GM18520 (cell line): ENCODE measurements around the gene CNR2.
"Not testable (repeated sequence)": the region's sequence is repeated elsewhere in the genome, so short reads cannot be mapped to it uniquely, and the experiment has no call there.

Experiments
- ATAC-seq: cut with Tn5 transposase; IDR thresholded peaks from one replicate; pipeline ENCODE4 v1.9.1; 2021; ENCODE audit not compliant: unreplicated experiment

Gene CNR2

GRCh38 chr1:23837908-23838307 lies 75.3 kb downstream of the CNR2 start:
- ATAC-seq, result no peak

DNA sequence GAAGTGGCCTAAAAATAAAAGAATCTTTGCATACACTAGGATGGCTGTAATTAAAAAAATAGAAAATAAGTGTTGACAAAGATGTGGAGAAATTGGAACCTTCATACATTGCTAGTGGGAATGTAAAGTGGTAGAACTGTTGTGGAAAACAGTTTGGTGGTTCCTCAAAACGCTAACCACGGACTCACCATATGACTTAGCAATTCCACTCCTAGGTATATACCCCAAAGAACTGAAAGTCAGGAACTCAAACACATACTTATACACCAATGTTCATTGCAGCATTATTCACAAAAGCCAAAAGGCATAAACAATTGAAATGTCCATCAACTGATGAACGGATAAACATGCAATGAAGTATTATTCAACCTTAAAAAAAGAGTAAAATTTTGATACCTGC lies 77.1 kb downstream of the CNR2 start:
- ATAC-seq, result no peak

DNA sequence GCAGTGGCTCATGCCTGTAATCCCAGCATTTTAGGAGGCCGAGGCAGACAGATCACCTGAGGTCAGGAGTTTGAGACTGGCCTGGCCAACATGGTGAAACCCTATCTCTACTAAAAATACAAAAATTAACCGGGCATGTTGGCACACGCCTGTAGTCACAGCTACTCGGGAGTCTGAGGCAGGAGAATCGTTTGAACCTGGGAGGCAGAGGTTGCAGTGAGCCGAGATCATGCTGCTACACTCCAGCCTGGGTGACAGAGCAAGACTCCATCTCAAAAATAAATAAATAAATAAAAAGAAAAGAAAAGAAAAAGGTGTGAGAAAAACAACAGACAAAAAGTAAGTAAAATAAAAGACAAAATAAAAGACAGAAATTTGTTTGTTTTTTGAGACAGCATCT lies 79.0 kb downstream of the CNR2 start:
- not testable (repeated sequence) for ATAC-seq

DNA sequence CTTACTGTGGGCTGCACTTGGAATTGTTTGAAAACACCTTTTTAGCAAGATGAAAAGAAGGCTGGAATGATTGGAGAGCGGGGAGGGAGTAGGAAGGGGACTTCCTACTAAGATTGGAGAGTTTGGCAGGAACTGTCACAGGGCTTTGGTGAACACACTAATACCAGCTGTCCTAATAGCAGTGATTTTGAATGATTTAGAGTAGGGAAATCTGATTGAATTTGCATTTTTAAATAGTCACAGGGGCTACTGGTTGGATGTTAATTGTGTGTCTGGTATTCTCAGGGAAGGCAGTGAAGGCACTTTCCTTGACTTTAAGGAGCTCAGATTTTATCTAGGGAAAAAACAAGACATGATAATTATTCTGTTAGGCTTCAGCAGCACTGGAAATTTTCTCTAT lies 85.4 kb downstream of the CNR2 start:
- no peak for ATAC-seq

GRCh38 chr1:23826590-23826989 lies 86.6 kb downstream of the CNR2 start:
- not testable (repeated sequence) for ATAC-seq

DNA sequence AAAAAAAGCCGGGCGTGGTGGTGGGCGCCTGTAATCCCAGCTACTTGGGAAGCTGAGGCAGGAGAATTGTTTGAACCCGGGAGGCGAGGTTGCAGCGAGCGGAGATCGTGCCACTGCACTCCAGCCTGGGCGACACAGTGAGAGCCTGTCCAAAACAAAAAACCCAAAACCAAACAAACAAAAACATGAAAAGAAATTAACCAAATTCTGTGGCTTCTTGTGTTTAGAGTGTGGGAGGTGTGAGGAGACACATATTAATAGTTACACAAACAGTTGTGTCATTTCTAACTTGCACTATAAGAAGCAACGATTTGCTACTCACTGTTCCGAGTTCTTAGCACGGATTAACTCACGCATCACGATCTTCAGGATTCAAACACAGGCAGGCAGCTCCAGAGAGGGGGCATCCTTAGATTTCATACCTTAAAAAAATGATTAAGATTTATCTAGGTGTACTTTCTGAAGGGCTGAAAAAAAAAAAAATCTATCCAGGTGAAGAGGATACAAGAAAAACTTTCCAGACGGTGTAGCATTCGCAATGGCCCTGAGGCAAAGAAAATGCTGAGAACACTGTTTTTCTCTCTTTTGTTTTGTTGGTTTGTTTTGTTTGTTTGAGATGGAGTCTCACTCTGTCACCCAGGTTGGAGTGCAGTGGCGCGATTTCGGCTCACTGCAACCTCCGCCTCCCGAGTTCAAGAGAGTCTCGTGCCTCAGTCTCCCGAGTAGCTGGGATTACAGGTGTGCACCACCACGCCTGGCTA lies 87.2 kb downstream of the CNR2 start:
- peak; percentile 49 for ATAC-seq

DNA sequence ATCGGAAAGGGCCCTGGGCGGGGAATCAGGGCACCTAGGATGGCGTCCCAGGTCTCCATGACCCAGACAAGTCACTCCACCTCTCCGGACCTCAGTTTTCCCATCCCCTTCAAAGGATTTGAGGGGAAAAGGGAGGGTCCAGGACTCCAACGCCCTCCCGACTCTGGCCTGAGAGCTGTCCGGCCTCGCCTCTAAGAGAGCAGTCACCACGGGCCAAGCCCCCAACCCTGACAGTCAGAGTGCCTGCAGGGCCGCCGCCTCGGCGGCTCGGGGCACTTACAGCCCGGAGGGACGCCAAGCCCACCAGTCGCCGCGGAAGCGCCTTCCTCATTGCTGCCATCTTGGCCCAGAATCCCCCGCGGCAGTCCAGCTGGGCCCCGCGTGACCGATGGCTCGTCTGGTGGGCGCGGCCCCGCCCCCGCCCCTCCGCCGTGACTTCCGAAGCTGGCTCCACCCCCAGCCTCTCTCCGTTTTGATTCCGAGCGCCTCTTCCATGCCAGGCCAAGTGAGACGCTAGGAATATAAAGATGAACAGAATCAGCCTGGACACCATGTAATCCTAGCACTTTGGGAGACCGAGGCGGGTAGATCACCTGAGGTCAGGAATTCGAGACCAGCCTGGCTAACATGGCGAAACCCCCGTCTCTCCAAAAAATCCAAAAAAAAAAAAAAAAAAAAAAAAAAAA lies 87.9 kb downstream of the CNR2 start, which contains the start of gene HMGCL:
Gene HMGCL, minus strand, starts transcription at position 354 of the 686 bp plus-strand sequence. Its CDS starts 14 bp downstream, at position 340.
- ATAC-seq, result peak; percentile 73

GRCh38 chr1:23824711-23825075 lies 88.5 kb downstream of the CNR2 start:
- no peak for ATAC-seq

GRCh38 chr1:23823767-23824166 lies 89.4 kb downstream of the CNR2 start:
- no peak for ATAC-seq
